C4-2B (cell line): ENCODE data around the gene SPNS3.

Experiments
- H3K27ac ChIP-seq: fragments of 450-650 bp; 2 replicates; pipeline ENCODE4 v1.5.1; 2017
- CTCF ChIP-seq: fragments of 450-650 bp; conservative IDR thresholded peaks from 2 replicates; pipeline ENCODE4 v1.5.1; 2017; ENCODE audit warnings: mild to moderate bottlenecking
- ZFX ChIP-seq: fragments of 450-650 bp; IDR thresholded peaks from 2 replicates; pipeline ENCODE4 v1.6.1; 2017

SPNS3 gene

DNA sequence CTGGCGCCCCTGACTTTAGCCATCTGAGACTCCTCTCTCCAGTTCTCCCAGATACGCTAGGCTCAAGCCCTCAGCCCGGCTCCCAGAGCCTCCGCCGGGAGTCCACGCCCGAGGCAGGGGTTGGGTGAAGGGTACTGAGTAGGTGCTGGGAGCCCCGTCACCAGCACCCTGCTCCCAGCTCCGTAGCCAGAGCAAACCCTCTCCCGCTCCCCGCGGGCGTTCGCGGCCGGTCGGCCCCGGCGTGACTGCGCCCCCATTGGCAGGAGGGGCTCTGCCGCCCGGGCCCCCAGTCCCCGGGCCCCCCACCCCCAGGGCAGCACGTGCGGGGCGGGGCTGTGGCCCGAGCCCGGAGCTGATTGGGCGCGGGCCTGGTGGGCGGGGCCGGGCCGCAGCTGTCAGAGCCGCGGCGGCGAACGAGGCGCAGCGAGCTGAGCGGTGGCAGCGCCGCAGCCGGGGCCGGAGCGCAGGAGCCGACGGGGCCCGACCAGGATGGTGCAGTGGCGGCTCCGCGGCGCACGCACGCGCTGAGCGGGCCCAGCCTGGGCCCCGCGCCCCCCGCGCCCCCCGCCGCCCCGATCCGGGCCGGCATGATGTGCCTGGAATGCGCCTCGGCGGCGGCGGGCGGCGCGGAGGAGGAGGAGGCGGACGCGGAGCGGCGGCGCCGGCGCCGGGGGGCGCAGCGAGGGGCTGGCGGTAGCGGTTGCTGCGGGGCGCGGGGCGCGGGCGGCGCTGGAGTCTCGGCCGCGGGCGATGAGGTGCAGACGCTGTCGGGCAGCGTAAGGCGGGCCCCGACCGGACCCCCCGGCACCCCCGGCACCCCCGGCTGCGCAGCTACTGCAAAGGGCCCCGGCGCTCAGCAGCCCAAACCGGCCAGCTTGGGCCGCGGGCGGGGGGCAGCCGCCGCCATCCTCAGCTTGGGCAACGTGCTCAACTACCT is 65.0 kb downstream of the SPNS3 start, which contains the start of gene SPNS2:
Gene SPNS2, plus strand, starts transcription at position 421 of the 937 bp plus-strand sequence. Its CDS starts 167 bp downstream, at position 588.
- H3K27ac ChIP-seq, result no peak within 1 kb of the TSS
- TF ChIP-seq ZFX (no peak), CTCF (no peak)

DNA sequence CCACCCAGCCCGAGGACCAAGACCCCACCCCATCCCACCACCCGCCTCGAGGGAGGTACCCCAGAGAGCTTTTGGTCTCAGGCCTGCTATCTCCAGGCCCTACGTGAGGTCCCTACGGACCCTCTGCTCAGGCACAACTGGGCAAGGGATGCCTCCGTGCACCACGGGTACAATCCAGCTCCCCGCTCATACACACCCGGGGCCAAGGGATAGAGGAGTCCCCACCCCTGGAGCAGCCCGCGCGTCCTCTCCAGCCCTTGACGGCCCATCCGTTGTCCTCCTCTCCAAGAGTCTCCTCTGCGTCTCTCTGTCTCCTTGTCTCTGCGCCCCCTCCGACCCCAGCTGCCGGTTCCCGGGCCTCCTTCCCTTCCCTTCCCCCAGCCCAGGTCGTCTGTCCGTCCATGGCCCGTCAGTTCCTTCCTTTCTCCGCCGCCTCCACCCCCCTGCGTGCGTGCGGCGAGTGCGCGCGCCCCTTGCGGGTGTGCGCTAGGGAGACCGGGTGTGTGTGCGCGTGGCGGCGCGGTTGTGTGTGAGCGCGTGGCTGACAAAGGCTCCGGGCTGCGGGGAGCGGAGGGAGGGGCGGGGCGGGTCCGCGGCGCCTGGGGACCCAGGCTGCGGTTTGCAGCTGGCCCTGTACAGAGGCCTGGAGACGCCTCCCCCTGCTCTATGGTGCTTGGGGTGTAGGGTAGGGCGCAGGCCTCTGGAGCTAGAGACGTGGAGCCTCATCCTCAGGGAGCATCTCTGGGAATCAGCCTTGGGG is 65.9 kb downstream of the SPNS3 start:
- TF ChIP-seq CTCF (no peak), ZFX (no peak)
- H3K27ac ChIP-seq, result no peak overlapping the region

DNA sequence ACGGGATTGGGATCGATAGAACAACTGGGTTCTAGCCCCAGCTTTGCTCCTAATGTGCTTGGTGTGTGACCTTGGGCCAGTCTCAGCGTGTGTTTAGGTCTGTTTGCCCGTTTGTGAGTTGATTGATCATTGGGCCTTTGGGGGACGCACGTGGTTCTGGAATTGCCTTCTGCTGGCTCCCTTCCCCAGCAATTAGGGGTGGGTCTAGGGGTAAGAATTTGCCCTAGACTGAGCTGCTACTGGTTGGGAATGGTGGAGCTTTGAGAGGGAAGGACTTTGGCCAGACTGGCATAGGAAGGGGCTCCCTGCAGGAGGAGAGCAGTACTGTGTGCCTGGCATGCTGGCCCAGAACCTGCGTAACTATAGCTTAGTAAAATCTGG is 66.4 kb downstream of the SPNS3 start:
- TF ChIP-seq ZFX (no peak), CTCF (no peak)
- no peak overlapping the region for H3K27ac ChIP-seq

DNA sequence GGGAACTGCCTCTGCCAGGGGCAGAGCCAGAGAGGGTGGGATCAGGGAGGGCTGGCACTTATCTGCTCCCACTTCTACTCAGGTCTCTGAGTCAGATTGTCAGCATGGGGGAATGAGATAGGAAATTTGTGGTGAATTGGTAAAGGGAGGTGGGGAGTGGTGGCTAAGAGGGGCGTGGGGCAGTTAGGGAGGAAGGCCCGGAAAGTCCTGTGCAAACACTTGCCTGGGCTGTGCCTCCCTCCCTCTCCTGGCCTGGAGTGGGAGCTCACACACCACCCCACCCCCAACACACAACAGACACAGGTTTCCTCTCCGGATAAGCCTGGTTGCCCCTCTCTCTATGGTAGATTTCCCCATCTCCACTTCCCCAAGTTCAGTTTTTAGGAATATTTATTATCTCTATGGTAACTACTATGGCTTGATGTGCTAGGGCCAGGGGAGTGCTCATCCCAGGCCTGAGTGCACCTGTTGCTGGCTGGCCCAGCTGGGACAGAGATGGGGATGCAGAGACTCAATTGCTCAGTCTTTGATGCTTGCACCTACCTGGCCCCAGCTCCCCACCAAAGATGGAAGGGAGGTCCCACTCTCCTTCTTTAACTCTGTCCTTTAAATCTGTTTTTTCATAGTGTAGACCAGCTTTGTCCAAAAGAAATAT is 67.7 kb downstream of the SPNS3 start:
- TF ChIP-seq ZFX, result no peak
- TF ChIP-seq CTCF, result no peak
- H3K27ac ChIP-seq, result no peak overlapping the region

DNA sequence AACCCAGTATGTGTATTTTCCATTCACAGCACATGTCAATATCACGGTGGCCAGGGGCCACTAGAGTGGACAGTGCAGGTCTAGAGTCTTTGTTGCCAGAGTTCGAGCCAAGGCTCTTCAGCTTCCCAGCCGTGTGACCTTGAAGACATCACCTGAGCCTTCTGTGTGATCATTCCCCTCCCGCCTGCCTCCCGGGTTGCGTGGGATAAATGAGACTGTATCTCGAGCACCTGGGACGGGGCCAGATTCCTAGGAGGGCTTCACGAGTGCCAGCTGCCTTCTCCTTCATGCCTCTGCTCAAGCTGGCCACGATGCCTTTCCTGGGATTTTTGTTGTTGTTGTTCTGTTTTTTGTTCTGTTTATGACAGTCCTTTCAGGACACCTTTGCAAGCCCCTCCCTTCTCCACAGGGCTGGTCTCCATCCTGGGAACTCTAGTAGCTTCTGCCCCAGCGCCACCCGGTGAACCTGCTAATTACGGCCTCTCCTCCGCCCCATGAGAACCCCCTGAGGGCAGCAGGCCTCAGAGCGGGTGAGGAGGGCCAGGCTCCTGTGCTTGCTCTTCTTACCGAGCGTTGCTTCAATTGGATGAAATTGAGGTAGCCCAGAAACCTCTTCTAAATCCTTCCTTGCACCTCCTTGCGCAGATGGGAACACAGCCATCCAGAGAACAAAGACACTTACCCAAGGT is 68.9 kb downstream of the SPNS3 start:
- TF ChIP-seq ZFX, result no peak
- TF ChIP-seq CTCF, result no peak
- no peak overlapping the region for H3K27ac ChIP-seq

DNA sequence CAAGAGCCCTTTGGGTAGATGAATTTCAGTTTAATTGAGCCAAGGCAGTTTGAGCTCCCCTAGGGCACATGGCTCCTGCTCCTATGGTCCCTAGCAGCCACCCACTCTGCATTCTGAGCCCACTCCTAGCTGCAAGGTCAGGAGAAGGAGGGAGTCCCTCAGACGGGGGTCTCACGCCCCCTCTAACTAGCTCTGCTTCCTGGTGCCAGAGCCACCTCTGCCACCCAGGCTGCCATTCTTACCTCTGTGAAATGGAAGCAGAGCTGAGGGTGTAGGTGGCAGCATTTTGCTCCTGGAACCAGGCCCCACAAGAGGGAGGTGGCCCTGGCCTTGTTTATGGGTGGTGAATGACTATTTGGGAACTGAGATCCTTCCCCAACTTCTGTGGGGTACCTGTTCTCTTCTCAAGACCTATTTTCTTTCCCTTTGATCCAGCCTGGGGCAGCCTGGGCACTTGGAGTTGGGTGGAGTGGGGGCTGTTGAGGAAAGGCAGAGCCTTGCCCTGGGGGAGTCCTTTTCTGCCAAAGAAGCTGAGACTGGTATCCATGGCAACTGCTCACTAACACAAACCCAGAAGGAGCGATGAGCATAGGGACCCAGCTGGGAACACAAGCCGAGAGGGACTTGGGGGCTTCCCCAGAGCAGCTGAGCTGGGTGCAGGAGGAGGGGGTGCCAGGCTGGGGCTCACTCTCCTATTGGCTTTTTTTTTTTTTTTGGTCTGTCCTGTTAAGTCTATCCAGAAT is 69.7 kb downstream of the SPNS3 start:
- TF ChIP-seq CTCF (no peak), ZFX (no peak)
- H3K27ac ChIP-seq, result no peak overlapping the region
